Prostate gland (tissue), 2 donors: ENCODE data around the gene PABPN1L. TPM values are rescaled to one million over a fixed set of nuclear protein-coding genes. Genes with fewer than 3 reads are reported as not detected.

Experiments used
- DNase-seq: peaks from one replicate; pipeline ENCODE4 v3.0.0-alpha.2; 2019; ENCODE audit warnings: low spot score
- H3K27ac ChIP-seq, 2 donors: fragments of 200-600 bp; sonication (generic); 2 replicates each; pipeline ENCODE4 v1.5.1; 2017 to 2019
- H3K27me3 ChIP-seq: fragments of 200-600 bp; sonication (generic); replicated peaks from 2 replicates; pipeline ENCODE4 v1.5.1; 2019; ENCODE audit not compliant: insufficient read depth
- H3K36me3 ChIP-seq, 2 donors: fragments of 200-600 bp; sonication (generic); 1 replicate in 1 of 2; 2 replicates in 1 of 2; pipeline versions ENCODE4 v1.5.1 to v1.8.1; 2017 to 2019
- H3K4me1 ChIP-seq: fragments of 200-600 bp; sonication (generic); replicated peaks from 2 replicates; pipeline ENCODE4 v1.5.1; 2019
- H3K4me3 ChIP-seq, 2 donors: fragments of 200-600 bp; sonication (generic); 2 replicates each; pipeline ENCODE4 v1.5.1; 2017 to 2019
- H3K9me3 ChIP-seq: fragments of 200-600 bp; sonication (generic); 2 replicates; pipeline ENCODE4 v1.5.1; 2017
- POLR2A ChIP-seq: fragments of 450-650 bp; IDR thresholded peaks from one replicate; pipeline ENCODE4 v1.6.1; 2016; ENCODE audit warnings: antibody characterized with exemption, mild to moderate bottlenecking
- POLR2AphosphoS5 ChIP-seq: sonication (generic); formaldehyde crosslinking; IDR thresholded peaks from one replicate; pipeline ENCODE4 v1.6.1; 2017; ENCODE audit warnings: antibody characterized with exemption
- WGBS: methylation state at CpG from one replicate; pipeline ENCODE4 v1.1.5; 2018; 5-methylcytosine and 5-hydroxymethylcytosine counted together
- intact Hi-C: fragments of 100-400 bp; cut with DNase I; formaldehyde crosslinking; loops from one replicate; pipeline ENCODE4 v1.14.2; 2022
- total RNA-seq, 2 donors: library from RNA; depleted of rRNA; stranded (reverse); fragments of >200 nt; gene quantifications; one replicate each; pipeline ENCODE4 v1.1.0, GENCODE V29; 2016
- TF ChIP-seq, protein P1 (sequence below), 4 experiments: fragments of 200-600 bp in 2 of 4; fragments of 450-650 bp in 2 of 4; sonication (generic) in 2 of 4; IDR thresholded peaks; 1 replicate in 3 of 4; 2 replicates in 1 of 4; pipeline ENCODE4 v1.5.1; 2016 to 2019; ENCODE audit warnings: antibody characterized with exemption in 4 of 4, mild to moderate bottlenecking in 2 of 4, moderate library complexity in 2 of 4

Gene PABPN1L
- total RNA-seq, 2 donors from 2014 or later, result 4.1 TPM; not detected in 1

DNA sequence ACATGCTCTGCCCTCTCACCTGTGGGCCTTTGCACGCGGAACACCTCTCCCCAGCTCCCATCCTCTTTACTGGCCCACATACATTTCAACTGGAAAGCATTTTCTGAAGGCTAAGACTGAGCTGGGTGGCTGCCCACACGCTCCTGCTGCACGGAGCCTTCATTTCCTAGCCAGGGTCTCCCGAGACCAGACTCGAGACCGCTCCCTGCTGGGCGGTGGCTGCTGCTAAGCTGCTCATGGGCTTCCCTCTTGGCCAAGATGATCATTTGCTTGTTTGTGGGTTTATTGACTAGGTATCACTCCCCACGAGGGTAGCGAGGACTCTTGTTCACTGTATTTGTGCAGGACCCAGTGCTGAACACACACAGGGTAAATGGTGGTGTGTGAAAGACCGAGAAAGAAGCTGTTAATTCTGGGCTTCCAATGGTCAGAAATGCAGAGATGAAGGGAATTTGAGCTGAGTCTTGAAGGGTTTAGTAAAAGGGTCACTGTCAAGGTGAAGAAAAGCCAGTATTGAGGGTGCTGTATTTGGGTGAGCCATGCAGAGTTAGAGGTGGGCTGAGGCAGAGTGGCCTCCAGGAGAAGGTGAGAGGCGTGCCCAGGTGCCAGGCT, 8.6 kb downstream of the PABPN1L start:
- Histone ChIP-seq H3K27me3 (no peaks in the 10 kb centered on the region), H3K27ac (peak overlapping the region; percentile 78 to 79), H3K36me3 (peaks cover 0 to 23% of the 10 kb centered on the region in 2 donors), H3K4me3 (peak overlapping the region; percentile 82 to 93), H3K4me1 (peaks cover 3% of the 10 kb centered on the region), H3K9me3 (no peaks in the 10 kb centered on the region)
- TF ChIP-seq POLR2AphosphoS5 (peak; percentile 27), POLR2A (no peak)
- TF ChIP-seq, protein P1, sequence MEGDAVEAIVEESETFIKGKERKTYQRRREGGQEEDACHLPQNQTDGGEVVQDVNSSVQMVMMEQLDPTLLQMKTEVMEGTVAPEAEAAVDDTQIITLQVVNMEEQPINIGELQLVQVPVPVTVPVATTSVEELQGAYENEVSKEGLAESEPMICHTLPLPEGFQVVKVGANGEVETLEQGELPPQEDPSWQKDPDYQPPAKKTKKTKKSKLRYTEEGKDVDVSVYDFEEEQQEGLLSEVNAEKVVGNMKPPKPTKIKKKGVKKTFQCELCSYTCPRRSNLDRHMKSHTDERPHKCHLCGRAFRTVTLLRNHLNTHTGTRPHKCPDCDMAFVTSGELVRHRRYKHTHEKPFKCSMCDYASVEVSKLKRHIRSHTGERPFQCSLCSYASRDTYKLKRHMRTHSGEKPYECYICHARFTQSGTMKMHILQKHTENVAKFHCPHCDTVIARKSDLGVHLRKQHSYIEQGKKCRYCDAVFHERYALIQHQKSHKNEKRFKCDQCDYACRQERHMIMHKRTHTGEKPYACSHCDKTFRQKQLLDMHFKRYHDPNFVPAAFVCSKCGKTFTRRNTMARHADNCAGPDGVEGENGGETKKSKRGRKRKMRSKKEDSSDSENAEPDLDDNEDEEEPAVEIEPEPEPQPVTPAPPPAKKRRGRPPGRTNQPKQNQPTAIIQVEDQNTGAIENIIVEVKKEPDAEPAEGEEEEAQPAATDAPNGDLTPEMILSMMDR (IDR thresholded peaks at IDR 0.05), result peak; percentile 21 to 71 (median 60)
- intact Hi-C loops, result loop anchor here (2.0 to 5.0 kb wide), 2 partner anchors 45 to 359 kb away; partner anchors contain the start of gene ZNF778
- DNase-seq, result peak; percentile 66
- 14% methylated on average over 12 of the region's 12 CpGs for WGBS

DNA sequence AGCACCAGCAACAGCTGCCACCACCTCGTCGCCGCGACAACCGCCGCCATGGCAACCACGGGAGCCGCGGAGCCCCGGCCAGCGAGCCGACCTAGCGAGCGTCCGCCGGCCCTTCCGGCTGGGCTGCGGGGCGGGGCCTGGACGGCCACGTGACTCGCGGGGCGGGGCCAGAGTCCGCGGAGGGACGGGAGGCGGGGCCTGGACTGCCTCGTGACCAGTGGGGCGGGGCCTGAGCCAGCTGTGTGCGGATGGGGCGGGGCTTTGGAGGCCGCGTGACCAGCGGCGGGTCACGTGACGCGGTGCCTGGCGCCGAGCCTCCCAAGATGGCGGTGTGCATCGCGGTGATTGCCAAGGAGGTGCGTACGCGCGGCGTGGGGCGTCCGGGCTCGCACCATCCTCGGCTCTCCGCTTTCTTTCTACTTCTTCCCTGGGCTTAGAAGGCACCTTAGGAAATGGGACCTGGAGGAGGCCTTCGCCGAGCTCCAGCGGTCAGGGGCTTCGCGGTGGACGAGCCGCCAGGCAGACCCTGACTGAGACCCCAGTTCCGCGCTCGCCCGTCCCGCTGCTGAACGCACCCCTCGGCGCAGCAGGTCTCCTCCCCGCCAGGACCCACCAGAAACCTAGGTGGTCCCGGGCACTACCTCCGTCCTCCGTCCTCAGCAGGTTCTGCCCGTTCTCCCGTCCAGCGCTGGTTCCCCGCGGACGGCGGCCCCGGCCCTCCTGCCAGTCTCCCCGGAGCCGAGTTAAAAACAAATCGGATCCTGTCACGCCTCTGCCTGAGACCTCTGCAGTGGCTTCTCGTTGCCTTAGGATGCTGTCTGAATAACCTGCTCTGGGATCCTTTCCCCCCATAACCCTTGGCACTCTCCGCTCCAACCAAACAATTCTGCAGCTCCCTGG, 9.4 kb downstream of the PABPN1L start, which contains the start of the genes GALNS and TRAPPC2L:
TSS of gene GALNS (minus strand) at position 120 of the 900 bp plus-strand sequence. CDS start at position 50, 70 bp downstream.
TSS of gene TRAPPC2L (plus strand) at position 300 of the 900 bp plus-strand sequence. CDS start at position 324, 24 bp downstream.
- Histone ChIP-seq H3K27me3 (no peaks in the 10 kb centered on the region), H3K4me1 (peaks cover 3% of the 10 kb centered on the region), H3K27ac (peak within 1 kb of the TSS; percentile 78 to 79), H3K9me3 (no peaks in the 10 kb centered on the region), H3K4me3 (peak within 1 kb of the TSS; percentile 82 to 93), H3K36me3 (peaks cover 0 to 20% of the 10 kb centered on the region in 2 donors)
- DNase-seq, result peak; percentile 98
- WGBS, result under 1% methylated on average over 72 of the region's 87 CpGs
- intact Hi-C loops, result loop anchor here (2.0 to 5.0 kb wide), 2 partner anchors 44 to 360 kb away; partner anchors contain the start of gene ZNF778
- TF ChIP-seq POLR2A (peak; percentile 80), POLR2AphosphoS5 (peak; percentile 95)
- TF ChIP-seq, protein P1 (IDR thresholded peaks at IDR 0.05), result no peak

DNA sequence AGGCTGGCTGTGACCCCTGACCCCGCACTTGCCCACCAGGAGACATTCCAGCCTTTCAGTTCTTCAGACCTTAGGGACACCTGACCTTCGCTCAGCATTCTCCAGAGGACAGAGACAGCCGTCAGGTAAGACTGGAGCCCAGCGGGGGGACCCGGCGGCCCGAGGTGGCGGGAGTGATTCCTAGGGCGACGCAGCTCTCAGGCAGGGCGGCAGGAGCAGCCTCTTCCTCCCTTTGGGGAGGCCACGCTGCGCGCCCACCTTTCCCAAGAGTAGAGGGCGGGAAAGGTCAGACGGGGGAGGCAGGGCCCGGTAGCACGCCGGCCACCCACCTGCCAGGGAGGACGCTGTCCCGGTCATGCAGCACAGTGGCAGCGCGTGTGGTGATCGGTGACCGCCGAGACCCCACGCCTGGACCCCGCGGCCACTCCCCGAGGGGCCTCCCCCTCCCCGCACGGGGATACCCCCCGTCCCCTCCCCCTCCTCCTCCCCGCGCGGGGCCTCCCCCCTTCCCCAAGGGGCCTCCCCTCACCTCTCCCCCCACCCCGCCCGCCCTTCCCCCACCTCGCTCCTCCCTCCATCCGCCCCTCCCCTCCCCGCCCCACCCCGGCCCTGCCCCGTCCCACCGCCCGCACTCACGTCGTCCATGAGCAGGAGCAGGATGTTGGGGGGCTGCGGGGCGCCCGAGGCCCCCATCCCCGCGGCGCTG, 10.2 kb downstream of the PABPN1L start:
- TF ChIP-seq POLR2AphosphoS5, result no peak
- no peak for TF ChIP-seq POLR2A
- TF ChIP-seq, protein P1 (IDR thresholded peaks at IDR 0.05), result no peak
- DNase-seq, result peak; percentile 14
- intact Hi-C loops, result loop anchor here (2.0 to 5.0 kb wide), 2 partner anchors 43 to 361 kb away; partner anchors contain the start of gene ZNF778
- Histone ChIP-seq H3K27ac (peak overlapping the region; percentile 56 to 78), H3K27me3 (no peaks in the 10 kb centered on the region), H3K4me1 (peaks cover 3% of the 10 kb centered on the region), H3K9me3 (no peaks in the 10 kb centered on the region), H3K4me3 (peak overlapping the region; percentile 82 to 93), H3K36me3 (peaks cover 0 to 12% of the 10 kb centered on the region in 2 donors)
- 21% methylated on average over 23 of the region's 53 CpGs for WGBS

DNA sequence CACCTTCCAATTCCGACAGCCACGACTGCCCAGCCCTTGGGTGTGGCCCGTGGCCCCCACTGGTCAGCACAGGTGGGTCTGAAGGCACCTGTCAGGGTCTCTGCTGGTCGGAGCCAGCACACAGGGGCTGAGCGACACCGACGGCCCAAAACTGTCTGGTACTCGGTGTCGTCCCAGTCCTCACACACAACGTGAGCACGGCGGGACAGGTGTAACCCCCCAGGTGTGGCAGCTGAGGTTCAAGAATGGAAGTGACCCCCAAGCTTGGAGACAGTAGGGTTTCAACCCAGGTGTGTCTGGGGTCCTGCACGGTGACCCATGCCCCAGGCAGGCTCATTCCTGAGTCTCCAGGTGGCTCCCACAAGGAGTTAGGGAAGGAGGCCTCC, 10.7 kb downstream of the PABPN1L start:
- Histone ChIP-seq H3K4me1 (peaks cover 3% of the 10 kb centered on the region), H3K27ac (no peak overlapping the region), H3K4me3 (peak overlapping the region in 1 of 2 donors; percentile 82), H3K27me3 (no peaks in the 10 kb centered on the region), H3K36me3 (peaks cover 0 to 10% of the 10 kb centered on the region in 2 donors), H3K9me3 (no peaks in the 10 kb centered on the region)
- no peak for DNase-seq
- intact Hi-C loops, result loop anchor here (2.0 to 5.0 kb wide), 2 partner anchors 43 to 362 kb away; partner anchors contain the start of gene ZNF778
- TF ChIP-seq POLR2AphosphoS5 (no peak), POLR2A (no peak)
- TF ChIP-seq, protein P1 (IDR thresholded peaks at IDR 0.05), result no peak
- 81% methylated on average over 13 of the region's 13 CpGs for WGBS
